Measurements from ENCODE around the gene ATP9B.

Gene ATP9B

DNA sequence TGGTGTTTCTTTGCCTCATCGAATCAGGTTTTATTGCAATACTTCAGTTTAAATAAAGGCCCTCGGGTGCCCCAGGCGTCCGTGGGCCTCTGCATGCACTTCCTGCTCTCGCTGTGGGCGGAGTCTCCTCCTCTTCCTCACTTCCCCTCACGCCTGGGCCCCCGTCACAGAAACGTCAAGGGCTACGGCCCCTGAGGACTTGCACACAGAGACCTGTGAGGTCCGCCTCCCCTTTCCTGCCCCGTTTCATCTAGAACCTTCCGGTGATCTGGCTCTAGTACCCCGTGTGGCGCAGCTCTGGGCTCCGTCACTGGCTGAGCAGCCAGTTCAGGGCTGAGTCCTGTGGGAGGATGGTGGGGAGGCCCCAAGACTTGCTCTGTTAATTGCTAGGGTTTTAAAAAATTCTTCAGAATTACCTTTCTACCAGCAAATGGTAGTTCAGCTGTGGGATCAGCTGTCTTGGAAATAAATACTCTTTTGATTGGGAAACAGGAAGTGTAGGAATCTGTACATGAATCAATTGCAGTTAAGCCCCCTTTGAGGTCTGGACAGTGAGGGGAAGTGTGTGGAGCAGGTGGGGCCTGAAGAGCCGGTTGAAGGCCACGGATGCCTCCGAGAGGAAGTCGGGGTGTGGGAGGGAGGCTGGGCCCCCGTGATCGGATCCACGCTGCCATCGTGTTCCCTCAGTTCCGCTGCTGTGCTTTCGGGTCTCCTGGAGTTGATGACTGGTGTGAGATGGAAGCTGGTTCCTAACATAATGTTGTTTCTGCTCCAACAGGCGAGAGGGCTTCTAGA, 336.8 kb downstream of the ATP9B start:
- H3K27ac ChIP-seq: no peak overlapping the region
- no peak for TF ChIP-seq CTCF (conservative IDR thresholded peaks at IDR 0.05)

DNA sequence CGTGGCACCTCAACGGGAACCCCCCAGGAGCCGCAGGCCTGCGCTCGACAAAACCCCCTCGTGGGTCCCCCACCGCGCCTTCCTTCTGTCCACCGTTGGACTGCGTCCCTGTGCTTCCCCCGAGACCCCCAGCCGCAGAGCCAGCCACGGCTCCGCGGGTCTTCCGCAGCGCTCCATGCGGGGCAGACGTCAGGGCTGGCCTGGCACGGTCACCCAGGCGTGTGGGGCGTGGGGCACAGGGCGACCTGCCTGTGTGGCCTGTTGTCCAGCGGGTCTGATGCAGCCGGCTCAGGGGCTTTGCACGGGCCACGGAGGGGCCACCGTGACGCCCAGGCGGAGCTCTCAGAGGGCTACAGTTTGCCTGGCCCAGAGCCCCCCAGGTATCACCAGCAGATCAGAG, 337.5 kb downstream of the ATP9B start:
- no peak for TF ChIP-seq CTCF (conservative IDR thresholded peaks at IDR 0.05)
- no peak overlapping the region for H3K27ac ChIP-seq

DNA sequence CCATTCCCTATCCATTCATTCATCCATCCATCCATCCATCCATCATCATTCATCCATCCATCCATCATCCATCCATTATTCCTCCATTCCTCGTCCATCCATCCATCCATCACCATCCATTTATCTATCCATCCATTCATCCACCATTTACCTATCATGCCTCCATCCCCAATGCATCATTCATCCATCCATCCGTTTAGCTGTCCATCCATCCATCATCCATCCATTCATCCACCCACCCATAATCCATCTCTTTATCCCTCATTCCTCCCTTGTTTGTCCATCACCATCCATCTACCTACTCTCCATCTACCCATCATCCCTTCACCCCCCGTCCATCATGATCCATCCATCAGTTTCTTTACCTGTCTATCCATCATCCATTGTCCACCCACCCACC, 340.1 kb downstream of the ATP9B start:
- no peak for TF ChIP-seq CTCF (conservative IDR thresholded peaks at IDR 0.05)
- H3K27ac ChIP-seq: no peak overlapping the region

GRCh38 chr18:79410171-79410641, 341.0 kb downstream of the ATP9B start:
- no peak for TF ChIP-seq CTCF (conservative IDR thresholded peaks at IDR 0.05)
- no peak overlapping the region for H3K27ac ChIP-seq

GRCh38 chr18:79410731-79411613, 341.8 kb downstream of the ATP9B start:
- TF ChIP-seq CTCF (conservative IDR thresholded peaks at IDR 0.05): no peak
- H3K27ac ChIP-seq: no peak overlapping the region

DNA sequence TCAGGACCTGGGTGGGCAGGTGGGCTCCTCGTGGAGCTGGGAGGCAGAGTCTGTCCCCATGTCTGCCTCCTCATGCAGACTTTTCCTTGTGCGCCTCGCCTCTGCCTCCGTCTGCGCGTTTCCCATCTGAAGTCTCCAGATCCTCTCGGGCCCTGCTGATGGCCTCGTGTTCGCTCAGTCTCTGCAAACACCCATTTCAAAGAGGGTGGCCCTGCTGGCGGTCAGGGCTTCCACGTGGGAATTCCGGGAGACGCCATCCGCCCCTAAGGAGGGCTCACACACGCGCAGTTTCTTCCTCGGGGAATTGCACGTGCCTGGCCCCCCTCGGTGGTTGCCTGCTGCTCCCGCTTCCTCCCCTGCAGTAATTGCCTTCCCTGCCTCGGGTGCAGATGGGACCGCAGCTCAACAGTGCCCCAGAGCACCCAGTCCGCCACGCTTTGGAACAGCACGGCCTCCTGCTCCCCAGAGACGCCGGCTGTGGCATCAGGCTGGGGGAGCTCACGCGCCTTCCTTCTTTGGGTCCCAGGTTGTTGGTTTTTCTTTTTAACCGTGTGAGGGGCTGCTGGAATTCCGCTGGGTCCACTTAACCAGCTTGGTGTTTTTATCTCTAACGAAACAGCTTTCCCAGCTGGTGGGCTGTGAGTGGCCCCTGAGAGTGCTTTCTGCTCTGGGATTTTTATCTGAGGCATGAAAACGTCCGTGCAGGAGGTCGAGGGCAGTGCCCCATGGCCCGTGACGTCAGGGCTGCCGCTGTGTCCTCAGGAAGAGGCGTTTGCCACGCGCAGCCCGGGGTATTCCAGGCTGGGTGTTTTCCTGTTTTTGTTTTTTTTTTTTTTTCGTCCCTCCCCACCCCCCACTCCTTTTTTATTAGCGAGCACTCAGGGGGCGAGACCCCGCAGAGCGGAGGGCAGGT, 342.7 kb downstream of the ATP9B start:
- no peak overlapping the region for H3K27ac ChIP-seq
- no peak for TF ChIP-seq CTCF (conservative IDR thresholded peaks at IDR 0.05)
